IPS-15b (cell line): ENCODE data around the gene TSHZ2.
A peak's percentile ranks its signal among the peaks of the same experiment; 100 is the strongest.
"Not testable (repeated sequence)": the region's sequence is repeated elsewhere in the genome, so short reads cannot be mapped to it uniquely, and the experiment has no call there.

Experiments
- H3K27me3 ChIP-seq: one replicate; pipeline ENCODE4 v1.6.1; 2013; ENCODE audit warnings: low read length; ENCODE audit not compliant: control insufficient read depth, insufficient read depth
- H3K36me3 ChIP-seq: one replicate; pipeline ENCODE4 v1.6.1; 2013; ENCODE audit warnings: low read length; ENCODE audit not compliant: control insufficient read depth, insufficient read depth
- H3K4me1 ChIP-seq: one replicate; pipeline ENCODE4 v1.6.1; 2013; ENCODE audit warnings: mild to moderate bottlenecking, low read length; ENCODE audit not compliant: control insufficient read depth, insufficient read depth
- H3K4me3 ChIP-seq: one replicate; pipeline ENCODE4 v1.5.1; 2013; ENCODE audit warnings: low read depth, low read length
- H3K9ac ChIP-seq: one replicate; pipeline ENCODE4 v1.6.1; 2013; ENCODE audit warnings: low read depth, mild to moderate bottlenecking, low read length
- H3K9me3 ChIP-seq: one replicate; pipeline ENCODE4 v1.6.1; 2013; ENCODE audit warnings: mild to moderate bottlenecking, low read length; ENCODE audit not compliant: control insufficient read depth, insufficient read depth

Gene TSHZ2

GRCh38 chr20:53500651-53501050, 528.5 kb downstream of the TSHZ2 start:
- Histone ChIP-seq H3K4me1 (no peaks in the 10 kb centered on the region), H3K36me3 (no peaks in the 10 kb centered on the region), H3K9ac (no peak overlapping the region), H3K4me3 (no peak overlapping the region), H3K9me3 (no peaks in the 10 kb centered on the region), H3K27me3 (no peaks in the 10 kb centered on the region)

GRCh38 chr20:53502820-53503219, 530.7 kb downstream of the TSHZ2 start:
- Histone ChIP-seq H3K9me3 (no peaks in the 10 kb centered on the region), H3K27me3 (no peaks in the 10 kb centered on the region), H3K36me3 (no peaks in the 10 kb centered on the region), H3K4me3 (no peak overlapping the region), H3K4me1 (no peaks in the 10 kb centered on the region), H3K9ac (no peak overlapping the region)

- Histone ChIP-seq H3K9ac (peak overlapping the region; percentile 81), H3K4me3 (peak overlapping the region; percentile 58), H3K9me3 (no peaks in the 10 kb centered on the region), H3K27me3 (no peaks in the 10 kb centered on the region), H3K4me1 (no peaks in the 10 kb centered on the region), H3K36me3 (no peaks in the 10 kb centered on the region)
These were observed 531.4 kb downstream of the TSHZ2 start for GRCh38 chr20:53503517-53503919.

GRCh38 chr20:53504106-53504505, 531.9 kb downstream of the TSHZ2 start:
- H3K4me1 ChIP-seq, H3K36me3 ChIP-seq, H3K27me3 ChIP-seq, H3K4me3 ChIP-seq, H3K9ac ChIP-seq, H3K9me3 ChIP-seq: not testable (repeated sequence)

GRCh38 chr20:53510262-53510661, 538.1 kb downstream of the TSHZ2 start:
- Histone ChIP-seq H3K9ac (no peak overlapping the region), H3K27me3 (no peaks in the 10 kb centered on the region), H3K4me3 (no peak overlapping the region), H3K9me3 (peaks cover 5% of the 10 kb centered on the region), H3K36me3 (no peaks in the 10 kb centered on the region), H3K4me1 (no peaks in the 10 kb centered on the region)

GRCh38 chr20:53510704-53511103, 538.5 kb downstream of the TSHZ2 start:
- Histone ChIP-seq H3K36me3 (no peaks in the 10 kb centered on the region), H3K9me3 (peaks cover 5% of the 10 kb centered on the region), H3K4me1 (no peaks in the 10 kb centered on the region), H3K27me3 (no peaks in the 10 kb centered on the region), H3K9ac (no peak overlapping the region), H3K4me3 (no peak overlapping the region)

- Histone ChIP-seq H3K9ac (no peak overlapping the region), H3K9me3 (peaks cover 5% of the 10 kb centered on the region), H3K27me3 (no peaks in the 10 kb centered on the region), H3K36me3 (no peaks in the 10 kb centered on the region), H3K4me3 (no peak overlapping the region), H3K4me1 (no peaks in the 10 kb centered on the region)
These were observed 539.9 kb downstream of the TSHZ2 start for GRCh38 chr20:53512076-53512475.

GRCh38 chr20:53513168-53513488, 541.0 kb downstream of the TSHZ2 start:
- Histone ChIP-seq H3K27me3 (no peaks in the 10 kb centered on the region), H3K9me3 (peaks cover 5% of the 10 kb centered on the region), H3K9ac (no peak overlapping the region), H3K4me3 (no peak overlapping the region), H3K4me1 (no peaks in the 10 kb centered on the region), H3K36me3 (no peaks in the 10 kb centered on the region)

- Histone ChIP-seq H3K9ac (no peak overlapping the region), H3K27me3 (no peaks in the 10 kb centered on the region), H3K4me3 (no peak overlapping the region), H3K36me3 (no peaks in the 10 kb centered on the region), H3K9me3 (peaks cover 5% of the 10 kb centered on the region), H3K4me1 (no peaks in the 10 kb centered on the region)
These were observed 541.5 kb downstream of the TSHZ2 start for GRCh38 chr20:53513489-53514298.

- no peaks in the 10 kb centered on the region for H3K27me3 ChIP-seq
- H3K36me3 ChIP-seq, result no peaks in the 10 kb centered on the region
- no peak overlapping the region for H3K4me3 ChIP-seq
- H3K4me1 ChIP-seq, result no peaks in the 10 kb centered on the region
- no peak overlapping the region for H3K9ac ChIP-seq
- H3K9me3 ChIP-seq, result no peaks in the 10 kb centered on the region
These were observed 543.6 kb downstream of the TSHZ2 start for GRCh38 chr20:53515749-53516148.

GRCh38 chr20:53517146-53517545, 545.0 kb downstream of the TSHZ2 start:
- Histone ChIP-seq H3K36me3 (no peaks in the 10 kb centered on the region), H3K9me3 (no peaks in the 10 kb centered on the region), H3K27me3 (no peaks in the 10 kb centered on the region), H3K4me1 (no peaks in the 10 kb centered on the region), H3K4me3 (no peak overlapping the region), H3K9ac (no peak overlapping the region)

GRCh38 chr20:53521421-53521820, 549.3 kb downstream of the TSHZ2 start:
- H3K27me3 ChIP-seq, H3K4me3 ChIP-seq, H3K4me1 ChIP-seq, H3K9me3 ChIP-seq, H3K36me3 ChIP-seq, H3K9ac ChIP-seq: not testable (repeated sequence)
